HCT116 (cell line): ENCODE data around the gene SIPA1L3. TPM values are rescaled to one million over a fixed set of nuclear protein-coding genes. Genes with fewer than 3 reads are reported as not detected.

Source experiments
- ATAC-seq: fragments of 200-7000 bp; cut with Tn5 transposase; 2 replicates; pipeline ENCODE4 v1.9.1; 2020; ENCODE audit warnings: mild to moderate bottlenecking, moderate library complexity
- BruUV-seq: library from RNA; stranded (reverse); fragments of 400-500 nt; replicated peaks from 2 replicates; lab custom pipeline; 2021; lab: Mats Ljungman, UMichigan
- CTCF ChIA-PET: fragments of 300-600 bp; sonication (Branson Sonifier 250); formaldehyde crosslinking; loops from one replicate; lab custom pipeline; 2021; ENCODE audit warnings: antibody characterized with exemption; lab: Charles Lee
- POLR2A ChIA-PET: fragments of 300-600, 350-600 bp; sonication (Branson Sonifier 250); formaldehyde crosslinking; loops from one replicate; lab custom pipeline; 2021; ENCODE audit warnings: antibody characterized with exemption; lab: Charles Lee
- RAD21 ChIA-PET, 2 experiments: fragments of 300-600 bp; sonication (Branson Sonifier 250); formaldehyde crosslinking; loops; one replicate each; lab custom pipeline; 2023; ENCODE audit warnings: low total read pairs in 2 of 2; ENCODE audit not compliant: uncharacterized antibody in 2 of 2, unreplicated experiment in 2 of 2, low non-redundant PET in 1 of 2; lab: Charles Lee
- DNase-seq: peaks from one replicate; pipeline ENCODE4 v3.0.0-alpha.2; 2010; ENCODE audit warnings: low read depth, low spot score
- H2AFZ ChIP-seq: fragments of 200-600 bp; shearing (Covaris generic), sonication (generic); 2 replicates; pipeline ENCODE4 v1.6.1; 2017; ENCODE audit warnings: low read depth, mixed run types, mixed read lengths, antibody characterized with exemption, low read length; ENCODE audit not compliant: poor library complexity, severe bottlenecking
- H3K27ac ChIP-seq: 2 replicates; pipeline ENCODE4 v1.5.1; 2012; ENCODE audit warnings: low read depth, low read length
- H3K27me3 ChIP-seq: fragments of 200-600 bp; sonication (generic); 2 replicates; pipeline ENCODE4 v1.6.1; 2016; ENCODE audit warnings: mixed run types, low read length, mixed read lengths; ENCODE audit not compliant: insufficient read depth
- H3K36me3 ChIP-seq, 2 experiments: fragments of 200-500 bp in 1 of 2; fragments of 200-600 bp in 1 of 2; sonication (Bioruptor generic) in 1 of 2; sonication (generic) in 1 of 2; 2 replicates each; pipeline versions ENCODE4 v1.5.1 to v1.6.1; 2014 to 2016; ENCODE audit warnings: low read length in 2 of 2, inconsistent platforms in 1 of 2, mixed read lengths in 1 of 2, mixed run types in 1 of 2; ENCODE audit not compliant: insufficient read depth in 2 of 2, control insufficient read depth in 1 of 2
- H3K4me1 ChIP-seq, 2 experiments: fragments of 200-600 bp in 1 of 2; sonication (generic) in 1 of 2; 2 replicates each; pipeline versions ENCODE4 v1.5.1 to v1.6.1; 2012 to 2017; ENCODE audit warnings: low read length in 2 of 2, inconsistent platforms in 1 of 2, mild to moderate bottlenecking in 1 of 2, mixed read lengths in 1 of 2, mixed run types in 1 of 2, moderate library complexity in 1 of 2; ENCODE audit not compliant: insufficient read depth in 2 of 2, control insufficient read depth in 1 of 2
- H3K4me2 ChIP-seq: fragments of 200-600 bp; sonication (generic); 2 replicates; pipeline ENCODE4 v1.6.1; 2017; ENCODE audit warnings: mixed run types, low read length, mixed read lengths
- H3K4me3 ChIP-seq, 2 experiments: fragments of 200-600 bp in 1 of 2; sonication (generic) in 1 of 2; replicated peaks in 1 of 2; 2 replicates each; pipeline ENCODE4 v1.5.1; 2011 to 2016; ENCODE audit warnings: low read length in 2 of 2, control low read depth in 1 of 2, low read depth in 1 of 2, mild to moderate bottlenecking in 1 of 2, mixed read lengths in 1 of 2, mixed run types in 1 of 2
- H3K79me2 ChIP-seq: fragments of 200-600 bp; sonication (generic); 2 replicates; pipeline ENCODE4 v1.6.1; 2017; ENCODE audit warnings: mild to moderate bottlenecking, mixed run types, low read length, moderate library complexity, mixed read lengths; ENCODE audit not compliant: insufficient read depth
- H3K9ac ChIP-seq: fragments of 200-600 bp; sonication (generic); 2 replicates; pipeline ENCODE4 v1.6.1; 2016; ENCODE audit warnings: low read length, mixed read lengths
- H3K9me2 ChIP-seq: fragments of 200-600 bp; sonication (generic), shearing (Covaris generic); 2 replicates; pipeline ENCODE4 v1.6.1; 2017; ENCODE audit warnings: mixed run types, mild to moderate bottlenecking, moderate library complexity; ENCODE audit not compliant: insufficient read depth
- H3K9me3 ChIP-seq, 2 experiments: fragments of 200-500 bp in 1 of 2; fragments of 200-600 bp in 1 of 2; sonication (Bioruptor generic) in 1 of 2; sonication (generic) in 1 of 2; 2 replicates each; pipeline ENCODE4 v1.6.1; 2014 to 2017; ENCODE audit warnings: low read length in 2 of 2, mixed read lengths in 2 of 2, inconsistent platforms in 1 of 2, low read depth in 1 of 2, mild to moderate bottlenecking in 1 of 2, mixed run types in 1 of 2, moderate library complexity in 1 of 2; ENCODE audit not compliant: control insufficient read depth in 1 of 2, insufficient read depth in 1 of 2
- H4K20me1 ChIP-seq: fragments of 200-600 bp; sonication (generic), shearing (Covaris generic); 2 replicates; pipeline ENCODE4 v1.6.1; 2017; ENCODE audit warnings: mixed run types, mild to moderate bottlenecking, moderate library complexity; ENCODE audit not compliant: insufficient read depth
- CBX3 ChIP-seq: IDR thresholded peaks from 2 replicates; pipeline ENCODE4 v1.6.1; 2012; ENCODE audit warnings: low read depth
- CEBPB ChIP-seq: IDR thresholded peaks from 2 replicates; pipeline ENCODE4 v1.6.1; 2012; ENCODE audit warnings: low read depth
- CTCF ChIP-seq, 3 experiments: fragments of 200-600 bp in 1 of 3; sonication (generic) in 1 of 3; IDR thresholded peaks in 2 of 3; conservative IDR thresholded peaks in 1 of 3; 2 replicates each; pipeline ENCODE4 v1.5.1; 2012 to 2017; ENCODE audit warnings: low read depth in 2 of 3, low read length in 2 of 3, antibody characterized with exemption in 1 of 3, borderline replicate concordance in 1 of 3, control low read depth in 1 of 3, mild to moderate bottlenecking in 1 of 3, mixed read lengths in 1 of 3, mixed run types in 1 of 3, moderate library complexity in 1 of 3; ENCODE audit not compliant: insufficient read depth in 1 of 3
- EGR1 ChIP-seq: IDR thresholded peaks from 2 replicates; pipeline ENCODE4 v1.6.1; 2012; ENCODE audit warnings: low read depth
- ELF1 ChIP-seq: IDR thresholded peaks from 2 replicates; pipeline ENCODE4 v1.6.1; 2012; ENCODE audit warnings: low read depth, borderline replicate concordance
- EZH2 ChIP-seq: fragments of 200-600 bp; sonication (generic); IDR thresholded peaks from 2 replicates; pipeline ENCODE4 v1.6.1; 2017; ENCODE audit warnings: antibody characterized with exemption, mixed run types
- EZH2phosphoT487 ChIP-seq: fragments of 200-600 bp; IDR thresholded peaks from 2 replicates; pipeline ENCODE4 v1.6.1; 2018; ENCODE audit warnings: antibody characterized with exemption, borderline replicate concordance
- FOSL1 ChIP-seq: IDR thresholded peaks from 2 replicates; pipeline ENCODE4 v1.6.1; 2012; ENCODE audit warnings: low read depth
- POLR2A ChIP-seq: IDR thresholded peaks from 2 replicates; pipeline ENCODE4 v1.7.0; 2011; ENCODE audit warnings: borderline replicate concordance; ENCODE audit not compliant: insufficient read depth, insufficient read length; ENCODE audit errors: extremely low read depth
- REST ChIP-seq: IDR thresholded peaks from 2 replicates; pipeline ENCODE4 v1.6.1; 2012; ENCODE audit warnings: low read depth
- SIN3A ChIP-seq: IDR thresholded peaks from 2 replicates; pipeline ENCODE4 v1.6.1; 2012; ENCODE audit warnings: low read depth
- SRF ChIP-seq: IDR thresholded peaks from 2 replicates; pipeline ENCODE4 v1.6.1; 2012; ENCODE audit warnings: low read depth
- intact Hi-C: fragments of 100-400 bp; cut with micrococcal nuclease; formaldehyde crosslinking; loops from 2 replicates; pipeline ENCODE4 v1.10.0; 2022
- total RNA-seq: library from RNA; stranded (reverse); gene quantifications from one replicate; pipeline ENCODE4 v1.2.1, GENCODE V29; 2021; ENCODE audit not compliant: unreplicated experiment

Gene SIPA1L3
- total RNA-seq, 1 experiment from 2014 or later, result 41.8 TPM

GRCh38 chr19:38218204-38218603 is 311.2 kb downstream of the SIPA1L3 start:
- ATAC-seq (no peak), DNase-seq (no peak)
- H3K27ac ChIP-seq, result no peak overlapping the region
- no peaks in the 10 kb centered on the region for H3K9me2 ChIP-seq
- H3K4me3 ChIP-seq, result no peak overlapping the region
- no peaks in the 10 kb centered on the region for H4K20me1 ChIP-seq
- peaks cover 0 to 2% of the 10 kb centered on the region in 2 experiments; a peak in 1 of 4 replicates for H3K36me3 ChIP-seq
- intact Hi-C loops, result no loop called here
- POLR2A ChIA-PET, result no interaction called here
- no peak for TF ChIP-seq EZH2
- no peak for TF ChIP-seq SRF
- no peak for TF ChIP-seq ELF1
- no peak for TF ChIP-seq POLR2A
- no peak for TF ChIP-seq EZH2phosphoT487
- TF ChIP-seq CBX3, result no peak
- no peak for TF ChIP-seq REST
- no peak for TF ChIP-seq CTCF (IDR thresholded peaks at IDR 0.05 in 2 of 3, conservative IDR thresholded peaks at IDR 0.05 in 1 of 3; ENCODE audit: borderline replicate concordance in 1 of 3, insufficient read depth in 1 of 3, low read depth in 2 of 3, low read length in 2 of 3)
- no peak for TF ChIP-seq SIN3A
- no peak for TF ChIP-seq EGR1
- TF ChIP-seq CEBPB, result no peak
- TF ChIP-seq FOSL1, result no peak
- no peak overlapping the region for H3K9ac ChIP-seq
- CTCF ChIA-PET, result no interaction called here
- no TSS peak for BruUV-seq
- H3K79me2 ChIP-seq, result no peaks in the 10 kb centered on the region
- peaks cover 0 to 1% of the 10 kb centered on the region in 2 experiments; a peak in 1 of 4 replicates for H3K4me1 ChIP-seq
- H3K27me3 ChIP-seq, result no peaks in the 10 kb centered on the region
- RAD21 ChIA-PET, result no interaction called here
- no peak overlapping the region for H2AFZ ChIP-seq
- H3K9me3 ChIP-seq, result no peaks in the 10 kb centered on the region
- no peak overlapping the region for H3K4me2 ChIP-seq
